Lower leg skin (tissue), 3 donors: ENCODE measurements around the gene EGR1.

Source experiments
- CTCF ChIP-seq, 3 donors: fragments of 450-650 bp; IDR thresholded peaks; one replicate each; pipeline ENCODE4 v1.5.1; 2016; ENCODE audit warnings: antibody characterized with exemption in 3 of 3, mild to moderate bottlenecking in 3 of 3, moderate library complexity in 2 of 3
- POLR2A ChIP-seq, 2 donors: fragments of 450-650 bp; IDR thresholded peaks; one replicate each; pipeline ENCODE4 v1.6.1; 2016 to 2017; ENCODE audit warnings: antibody characterized with exemption in 2 of 2, mild to moderate bottlenecking in 1 of 2, moderate library complexity in 1 of 2

GRCh38 chr5:138514021-138514420, 48.7 kb downstream of the EGR1 start:
- TF ChIP-seq CTCF (IDR thresholded peaks at IDR 0.05): no peak
- no peak for TF ChIP-seq POLR2A (IDR thresholded peaks at IDR 0.05)
